ENCODE measurements around the gene GREM2. TPM values are rescaled to one million over a fixed set of nuclear protein-coding genes. Genes with fewer than 3 reads are reported as not detected.
A peak's percentile ranks its signal among the peaks of the same experiment; 100 is the strongest.

Gene GREM2
- polyA plus RNA-seq, 4 donors: 0.64 to 4.5 (median 1.4) TPM

DNA sequence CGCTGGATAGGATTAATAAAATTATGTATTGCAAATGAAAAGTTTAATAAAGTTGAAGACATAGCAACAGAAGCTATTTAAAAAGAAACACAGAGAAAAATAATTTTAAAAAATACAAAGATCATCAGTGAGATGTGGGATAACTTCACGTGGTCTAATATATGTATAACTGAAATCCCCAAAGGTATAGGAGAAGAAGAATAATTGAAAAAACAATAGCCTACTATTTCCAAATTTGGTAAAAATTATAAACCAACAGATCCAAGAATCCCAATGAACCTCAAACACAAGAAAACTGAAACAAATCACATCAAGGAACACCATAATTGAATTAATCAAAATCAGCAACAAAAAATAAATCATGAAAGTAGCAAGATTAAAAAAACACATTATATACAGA, 44.9 kb downstream of the GREM2 start:
- DNase-seq (ENCODE audit: low read depth in 4 of 4, low spot score in 3 of 4): no peak

DNA sequence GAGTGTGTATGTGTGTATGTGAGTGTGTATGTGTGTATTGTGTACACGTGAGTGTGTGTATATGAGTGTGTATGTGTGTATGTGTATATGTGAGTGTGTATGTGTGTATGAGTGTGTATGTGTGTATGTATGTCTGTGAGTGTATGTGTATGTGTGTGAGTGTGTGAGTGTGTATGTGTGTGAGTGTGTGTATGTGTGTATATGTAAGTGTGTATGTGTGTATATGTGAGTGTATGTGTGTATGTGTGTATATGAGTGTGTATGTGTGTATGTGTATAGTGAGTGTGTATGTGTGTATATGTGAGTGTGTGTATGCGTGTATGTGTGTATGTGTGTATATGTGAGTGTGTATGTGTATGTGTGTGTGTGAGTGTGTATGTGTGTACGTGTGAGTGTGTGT, 49.2 kb downstream of the GREM2 start:
- no peak for DNase-seq (ENCODE audit: low read depth in 4 of 4, low spot score in 3 of 4)

DNA sequence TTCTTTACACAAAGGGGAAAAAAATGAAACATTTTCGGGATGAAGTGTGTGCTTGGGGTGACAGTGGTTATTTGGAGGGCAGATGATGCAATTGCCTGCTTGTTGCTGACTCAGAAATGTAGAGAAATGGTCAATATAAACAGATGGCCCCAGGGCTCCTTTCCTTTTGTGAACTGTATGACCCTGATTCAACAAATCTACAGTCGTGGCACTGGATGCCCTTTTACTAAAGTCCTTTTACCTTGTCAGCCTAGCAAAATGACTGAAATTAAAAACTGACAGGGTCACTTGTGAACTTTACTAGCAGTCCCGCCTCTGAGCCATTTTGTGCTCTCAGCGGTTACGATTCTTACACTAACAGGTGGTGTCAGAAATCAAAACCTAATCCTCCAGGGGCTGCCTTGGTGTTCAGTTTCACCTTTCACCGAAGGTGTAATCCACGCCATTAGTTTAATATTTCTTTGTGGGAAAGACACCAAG, 49.8 kb downstream of the GREM2 start:
- DNase-seq (ENCODE audit: low read depth in 4 of 4, low spot score in 3 of 4): no peak

DNA sequence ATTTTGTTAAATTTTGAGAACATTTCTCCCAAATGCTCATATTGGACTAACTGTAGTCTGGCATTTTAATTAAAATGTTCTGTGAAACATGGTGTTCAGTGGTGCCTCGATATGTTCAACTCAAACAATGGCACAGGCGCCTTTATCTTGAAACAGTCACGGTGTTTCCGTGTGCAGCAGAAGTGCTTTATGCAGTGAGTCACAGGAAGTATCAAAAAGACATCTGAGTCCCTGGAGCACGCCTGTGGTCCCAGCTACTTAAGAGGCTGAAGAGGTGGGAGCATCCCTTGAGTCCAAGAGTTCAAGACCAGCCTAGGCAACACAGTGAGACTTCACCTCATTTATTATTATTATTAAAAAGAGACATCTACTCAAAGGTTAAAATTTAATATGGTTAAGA, 52.2 kb downstream of the GREM2 start:
- DNase-seq (ENCODE audit: low read depth in 4 of 4, low spot score in 3 of 4): no peak

DNA sequence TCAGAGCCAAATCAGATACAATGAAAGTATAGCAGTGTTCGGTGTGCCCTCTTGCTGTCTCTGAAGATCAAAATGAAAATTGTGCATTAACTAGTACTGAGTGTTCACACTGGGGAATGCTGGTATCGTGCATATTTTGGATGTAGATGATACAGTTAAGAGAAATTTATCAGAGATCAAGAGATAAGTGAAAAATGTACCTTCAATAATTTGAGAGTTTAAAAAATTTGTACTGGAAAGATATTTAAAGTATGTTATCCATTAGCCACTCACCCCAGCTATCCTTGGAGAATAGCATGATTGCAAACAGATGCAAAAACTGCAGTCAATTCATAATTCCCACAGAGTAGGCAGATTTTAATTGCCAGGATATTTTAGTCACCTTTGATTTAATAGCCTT, 56.4 kb downstream of the GREM2 start:
- no peak for DNase-seq (ENCODE audit: low read depth in 4 of 4, low spot score in 3 of 4)

DNA sequence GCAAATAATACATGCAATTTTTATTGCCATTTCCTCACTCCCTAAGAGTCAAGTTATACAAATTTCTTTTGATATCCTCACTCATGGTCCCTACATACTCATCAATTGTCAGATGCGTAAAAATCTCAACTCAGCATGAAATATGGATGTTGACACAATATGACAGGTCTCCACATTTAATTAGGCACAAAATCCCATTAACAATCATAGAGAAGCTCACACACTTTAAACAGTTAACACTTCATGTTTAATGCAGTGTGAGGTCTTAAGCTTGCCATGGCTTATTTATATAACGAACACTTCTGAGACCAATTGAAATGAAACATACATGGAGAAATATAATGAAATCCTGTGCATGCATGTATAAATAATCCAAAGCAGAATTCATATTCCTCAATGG, 58.6 kb downstream of the GREM2 start:
- no peak for DNase-seq (ENCODE audit: low read depth in 4 of 4, low spot score in 3 of 4)

DNA sequence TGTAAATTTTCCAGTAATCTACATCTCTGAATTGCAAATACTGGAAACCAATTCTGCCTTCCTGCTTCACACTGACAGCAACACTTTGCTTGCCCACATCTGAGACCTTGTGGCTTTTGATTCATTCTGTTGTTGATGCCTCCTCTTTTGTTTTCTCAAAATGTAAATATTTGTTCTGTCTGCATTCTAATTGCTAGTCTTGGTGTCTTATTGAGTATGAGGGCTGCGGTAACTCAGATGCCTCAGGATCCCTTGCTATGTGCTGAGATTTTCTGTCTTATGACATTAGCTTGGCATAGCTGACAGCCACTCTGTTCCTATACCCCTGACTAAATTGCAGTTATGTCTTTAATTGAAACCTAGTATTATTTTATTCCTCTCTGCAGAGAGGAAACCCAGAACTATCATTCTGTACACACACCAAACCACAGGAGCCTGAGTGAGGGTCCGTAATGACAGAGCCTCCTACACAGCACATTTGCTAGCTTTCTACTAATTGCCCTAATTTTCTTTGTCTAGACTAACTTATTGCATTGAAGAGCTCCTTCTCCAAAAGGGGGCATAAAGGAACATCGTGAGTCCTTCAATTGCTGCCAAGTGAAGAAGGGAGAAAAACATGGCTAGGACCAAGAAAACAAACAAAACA, 72.1 kb downstream of the GREM2 start:
- DNase-seq (ENCODE audit: low read depth in 4 of 4, low spot score in 3 of 4): no peak

DNA sequence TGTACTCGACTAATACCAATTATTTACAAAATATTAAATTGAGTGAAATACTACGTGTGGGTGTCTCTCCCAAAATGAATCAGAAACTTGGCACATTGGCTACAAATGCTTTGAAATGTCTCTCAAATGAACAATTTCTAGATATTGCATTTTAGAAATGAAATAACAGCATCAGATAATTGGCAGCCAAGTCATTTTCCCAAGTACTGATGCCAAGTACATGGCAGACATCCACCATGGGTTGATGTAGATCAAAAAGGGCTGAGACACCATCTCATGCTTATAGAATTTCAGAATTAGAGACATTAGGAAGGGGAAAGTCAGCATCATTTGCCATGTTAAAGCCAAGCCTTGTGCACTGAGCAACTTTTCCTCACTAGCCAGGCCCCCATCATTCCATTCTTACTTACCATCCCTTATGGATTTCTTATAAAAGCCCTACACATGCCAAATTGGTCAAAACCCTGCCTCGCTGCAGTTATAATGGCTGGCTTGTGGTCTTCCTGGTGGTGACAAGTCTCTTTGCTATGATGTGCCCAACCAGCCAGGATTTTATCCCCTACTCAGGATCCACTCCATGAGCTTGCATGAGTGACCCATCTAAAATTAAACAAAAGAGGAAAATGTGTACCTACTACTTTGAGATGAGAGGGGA, 73.1 kb downstream of the GREM2 start:
- DNase-seq (ENCODE audit: low read depth in 4 of 4, low spot score in 3 of 4): no peak

DNA sequence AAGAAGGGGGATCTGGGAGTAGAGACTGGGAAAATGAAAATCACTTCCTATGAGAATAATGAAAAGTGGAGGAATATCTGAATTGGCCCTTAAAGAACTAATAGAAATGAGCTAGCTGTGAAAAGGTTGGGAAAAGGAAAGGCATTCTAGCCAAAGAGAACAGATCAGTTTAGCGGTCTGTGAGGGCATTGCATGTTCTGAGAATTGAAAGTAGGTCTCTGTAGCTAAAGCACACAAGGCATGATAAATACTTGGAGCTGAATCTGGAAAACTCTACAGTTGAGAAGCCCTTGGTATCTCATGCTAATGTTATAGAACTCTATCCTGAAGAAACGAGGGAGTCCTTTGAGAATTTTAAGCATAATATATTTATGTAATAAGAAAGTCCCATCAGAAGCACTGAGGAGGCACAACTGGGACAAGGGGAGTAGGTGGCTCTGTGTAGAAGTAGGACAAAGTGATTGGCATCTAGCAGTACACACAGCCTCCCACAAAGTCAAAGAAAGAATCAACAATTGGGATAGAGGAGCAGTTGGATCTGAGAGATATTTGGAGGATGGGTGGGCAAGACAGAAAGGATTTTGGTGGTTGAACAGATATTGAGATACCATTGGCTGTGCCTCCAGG, 78.7 kb downstream of the GREM2 start:
- DNase-seq (ENCODE audit: low read depth in 4 of 4, low spot score in 3 of 4): no peak

DNA sequence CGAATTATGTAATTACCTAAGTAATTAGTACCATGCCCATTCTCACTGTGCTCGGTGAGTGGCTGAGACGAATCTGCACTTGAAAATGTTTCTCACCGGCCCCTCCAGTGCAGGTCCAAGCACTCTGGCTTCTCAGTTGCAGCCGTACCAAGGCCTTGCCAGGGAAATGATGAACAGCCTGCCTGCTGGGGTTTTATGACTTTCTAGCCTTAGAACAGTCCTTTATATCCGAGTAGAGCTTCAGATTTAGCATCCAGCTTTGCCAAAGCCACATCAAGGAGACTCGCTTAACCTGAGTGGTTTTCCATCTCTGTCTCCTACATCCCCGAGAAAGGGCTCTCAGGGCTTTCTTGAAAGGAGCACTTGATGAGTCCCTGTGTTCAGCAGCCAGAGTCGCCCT, 83.4 kb downstream of the GREM2 start:
- no peak for DNase-seq (ENCODE audit: low read depth in 4 of 4, low spot score in 3 of 4)

DNA sequence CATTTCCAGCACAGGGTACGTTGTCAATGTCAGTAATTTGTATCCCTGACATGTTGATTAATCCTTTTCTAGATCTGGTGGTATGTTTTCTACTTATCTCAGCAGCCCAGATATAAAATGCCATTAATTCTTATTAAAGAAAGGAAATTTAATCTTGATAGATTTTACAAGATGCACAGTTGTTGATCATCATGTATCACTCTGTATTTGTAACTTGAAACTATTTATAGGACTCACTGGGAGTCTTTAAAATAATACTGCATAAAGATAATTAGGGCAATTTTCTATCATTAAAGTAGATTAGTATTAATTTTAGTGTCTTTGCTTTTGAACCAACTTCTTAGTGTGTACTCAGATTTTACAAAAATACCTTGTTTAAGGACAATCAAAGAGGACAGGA, 84.9 kb downstream of the GREM2 start:
- DNase-seq (ENCODE audit: low read depth in 4 of 4, low spot score in 3 of 4): no peak

DNA sequence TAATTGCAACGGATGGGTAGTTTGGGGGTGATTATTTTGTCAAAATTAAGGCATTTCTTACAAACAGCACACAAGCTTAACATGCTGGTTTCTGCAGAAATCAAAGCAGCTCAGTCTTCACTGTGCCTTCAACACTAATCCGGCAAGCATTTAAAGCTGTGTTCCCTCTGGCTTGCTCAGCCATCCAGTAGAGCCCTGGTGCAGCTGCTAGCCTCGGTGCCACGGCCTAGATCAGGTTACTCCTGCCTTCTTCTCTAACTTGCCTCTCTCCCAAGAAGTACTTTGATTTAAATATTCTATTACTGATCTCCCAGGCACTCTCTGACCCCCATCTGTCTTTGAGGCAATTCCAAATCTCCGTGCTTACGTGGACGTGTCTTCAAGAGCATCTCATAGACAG, 85.6 kb downstream of the GREM2 start:
- peak in 1 of 4 donors; percentile 6 for DNase-seq (ENCODE audit: low read depth in 4 of 4, low spot score in 3 of 4)

DNA sequence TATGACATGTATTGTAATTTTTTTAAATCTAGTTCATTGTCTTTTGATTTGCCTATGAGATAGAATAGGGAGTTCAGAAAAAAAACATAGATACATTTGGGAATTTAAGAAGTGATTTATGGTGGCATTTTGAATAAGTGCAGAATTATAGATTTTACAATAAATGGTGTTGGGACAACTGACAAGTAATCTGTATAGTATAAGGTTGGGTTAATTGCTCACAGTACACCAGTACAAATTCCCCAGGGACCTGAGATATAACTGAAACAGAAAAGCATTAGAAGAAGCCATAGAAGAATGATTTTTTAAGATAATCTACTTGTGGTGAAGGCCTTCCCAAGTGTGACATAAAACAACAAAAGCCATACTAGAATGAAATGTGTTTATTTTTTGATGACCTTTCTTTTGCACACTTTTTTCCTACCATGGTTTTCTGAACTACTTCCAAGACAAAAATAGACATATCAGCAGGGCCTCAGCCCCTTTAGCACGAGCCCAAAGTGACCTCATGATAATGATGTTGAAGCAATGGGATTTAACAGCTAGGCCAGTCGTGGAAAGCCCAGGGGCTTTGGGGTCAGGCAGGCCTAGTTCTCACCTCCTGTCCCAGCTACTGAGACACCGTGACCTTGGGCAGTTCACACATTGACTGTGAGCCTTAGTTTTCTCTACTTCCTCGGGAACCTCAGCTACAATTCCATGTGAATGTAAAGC, 87.4 kb downstream of the GREM2 start:
- no peak for DNase-seq (ENCODE audit: low read depth in 4 of 4, low spot score in 3 of 4)

DNA sequence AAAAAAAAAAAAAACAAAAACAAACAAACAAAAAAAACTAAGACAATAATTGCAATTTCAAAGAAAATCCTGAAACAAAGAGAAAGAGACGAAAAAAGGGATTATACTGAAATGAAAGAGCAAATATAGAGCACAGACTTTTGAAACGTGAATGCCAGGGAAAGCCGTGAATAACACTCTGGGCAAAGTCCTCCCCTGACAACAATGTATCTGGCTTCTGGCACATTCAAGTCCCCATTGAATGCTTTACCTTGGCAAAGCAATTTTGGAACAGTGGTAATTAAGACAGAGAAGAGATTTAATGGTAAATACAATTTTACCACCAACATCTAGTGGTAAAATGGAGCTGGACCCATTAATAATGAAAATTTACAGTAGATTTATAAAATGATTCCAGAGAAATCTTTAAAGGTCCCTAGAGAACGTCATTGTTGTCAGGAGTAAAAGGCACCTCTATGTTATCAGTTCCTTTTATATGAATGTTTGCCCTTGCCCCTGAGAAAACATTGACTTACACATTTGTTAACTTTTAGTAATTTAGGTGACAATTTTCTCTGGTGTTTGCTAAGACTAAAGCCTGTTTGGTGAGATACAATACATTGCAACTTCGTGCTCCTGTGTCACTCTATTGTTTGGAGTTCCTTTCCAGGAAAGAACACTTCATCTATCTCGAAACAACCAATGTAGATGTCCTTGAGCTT, 89.7 kb downstream of the GREM2 start:
- no peak for DNase-seq (ENCODE audit: low read depth in 4 of 4, low spot score in 3 of 4)

DNA sequence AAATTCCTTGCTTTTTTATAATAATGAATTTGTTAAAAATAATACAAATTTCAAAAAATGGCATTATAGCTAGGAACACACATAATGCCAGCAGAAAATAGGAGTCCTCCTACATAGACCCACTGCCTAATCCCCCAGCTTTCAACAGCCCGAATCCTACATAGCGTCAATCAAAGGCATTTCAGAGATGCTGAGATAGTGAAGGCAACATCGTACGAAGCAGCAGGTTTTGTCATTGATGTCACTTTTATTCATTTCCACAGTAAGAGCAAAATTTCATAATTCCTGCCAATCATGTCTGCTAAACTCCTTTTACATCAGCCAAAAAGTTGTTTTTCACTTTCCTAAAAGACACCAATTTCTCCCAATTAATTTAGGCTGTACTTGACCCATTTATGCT, 94.1 kb downstream of the GREM2 start:
- no peak for DNase-seq (ENCODE audit: low read depth in 4 of 4, low spot score in 3 of 4)

DNA sequence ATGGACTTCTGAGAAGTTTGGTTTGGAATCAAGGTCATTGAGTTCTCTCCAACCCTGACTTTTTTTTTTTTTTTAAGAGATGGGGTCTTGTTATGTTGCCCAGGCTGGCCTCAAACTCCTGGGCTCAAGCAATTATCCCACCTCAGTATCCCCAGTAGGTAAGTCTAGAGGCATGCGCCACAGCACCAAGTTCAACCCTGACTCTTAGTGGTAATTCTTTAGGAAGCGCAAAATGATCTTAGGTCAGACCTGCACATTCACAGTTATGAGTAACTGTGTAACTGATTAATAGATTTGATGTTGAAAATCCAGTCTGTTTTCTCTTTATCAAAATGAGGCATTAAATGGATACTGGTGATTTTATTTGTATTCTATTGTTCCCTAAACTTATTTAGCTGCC, 95.9 kb downstream of the GREM2 start:
- no peak for DNase-seq (ENCODE audit: low read depth in 4 of 4, low spot score in 3 of 4)

DNA sequence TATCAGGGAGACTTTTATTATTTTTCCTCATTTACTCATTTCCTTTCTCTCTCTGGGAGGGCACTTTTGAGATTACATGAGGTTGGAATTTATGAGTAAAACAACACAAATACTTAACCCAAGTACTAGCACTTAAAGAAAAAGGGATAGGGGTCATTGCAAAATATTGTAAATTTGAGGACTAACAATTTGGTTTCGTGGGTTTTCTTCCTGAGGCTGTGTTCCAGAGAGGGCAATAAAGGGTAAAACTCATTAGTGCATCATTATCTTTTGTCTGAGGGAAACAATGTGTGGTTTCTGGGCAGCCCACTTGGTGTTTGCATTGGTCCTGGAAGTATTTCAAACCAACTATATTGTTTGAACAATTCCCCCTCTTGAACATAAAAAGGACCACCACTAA, 96.5 kb downstream of the GREM2 start:
- DNase-seq (ENCODE audit: low read depth in 4 of 4, low spot score in 3 of 4): no peak

DNA sequence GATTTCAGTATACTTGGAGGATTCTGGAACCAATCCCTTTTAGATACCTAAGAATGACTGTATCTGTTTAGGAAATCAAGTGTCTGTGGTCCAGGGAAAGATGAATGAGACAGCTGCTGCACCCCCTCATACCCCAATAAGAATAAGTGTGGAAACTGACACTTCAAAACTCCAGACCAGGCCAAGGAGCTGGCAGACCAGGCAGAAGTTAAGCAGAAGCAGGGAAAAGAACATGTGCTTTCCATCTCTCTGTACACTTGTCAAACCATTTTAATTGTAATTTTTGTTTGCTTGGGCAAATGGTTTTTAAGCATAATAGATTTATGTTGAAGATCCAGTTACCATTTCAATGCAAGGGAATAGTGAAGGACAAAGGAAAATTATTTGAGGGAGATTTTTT, 100.2 kb downstream of the GREM2 start:
- no peak for DNase-seq (ENCODE audit: low read depth in 4 of 4, low spot score in 3 of 4)

DNA sequence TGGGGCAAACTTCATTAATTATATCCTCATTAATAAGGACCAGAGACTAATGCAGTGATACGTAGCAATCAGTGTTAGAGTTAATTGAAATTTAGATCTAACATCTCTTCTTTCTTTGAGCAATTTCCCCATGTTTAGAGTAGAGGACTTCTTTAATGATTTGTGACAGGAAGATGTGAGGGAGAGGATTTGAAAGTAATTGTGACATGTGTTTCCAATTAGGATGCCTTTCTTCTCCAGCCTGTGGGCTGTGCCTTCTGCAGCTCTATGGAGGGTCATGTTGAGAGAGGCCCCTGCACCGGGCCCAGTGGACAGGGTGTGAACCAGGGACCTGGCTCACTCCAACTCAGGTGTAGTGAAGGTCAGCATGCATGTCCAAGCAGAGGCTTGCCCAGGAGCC, 103.0 kb downstream of the GREM2 start:
- DNase-seq (ENCODE audit: low read depth in 4 of 4, low spot score in 3 of 4): no peak

DNA sequence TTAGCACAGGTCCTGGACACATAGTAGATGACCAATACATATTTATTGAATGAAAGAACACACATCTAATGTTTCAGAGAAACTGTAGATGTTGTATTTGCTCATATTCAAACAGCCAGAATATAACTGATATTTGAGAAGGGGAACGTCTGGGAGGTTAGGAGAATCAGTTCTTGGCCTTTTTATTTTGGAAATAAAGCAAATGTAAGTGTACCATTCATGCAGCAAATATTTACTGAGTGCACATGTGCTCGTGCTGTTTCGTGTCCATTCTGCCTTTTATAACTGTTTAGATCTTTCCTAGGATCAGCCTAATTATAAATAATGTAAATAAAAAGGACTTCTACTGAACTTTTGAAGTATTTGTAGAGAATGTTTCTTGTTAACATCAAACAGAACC, 103.8 kb downstream of the GREM2 start:
- no peak for DNase-seq (ENCODE audit: low read depth in 4 of 4, low spot score in 3 of 4)

DNA sequence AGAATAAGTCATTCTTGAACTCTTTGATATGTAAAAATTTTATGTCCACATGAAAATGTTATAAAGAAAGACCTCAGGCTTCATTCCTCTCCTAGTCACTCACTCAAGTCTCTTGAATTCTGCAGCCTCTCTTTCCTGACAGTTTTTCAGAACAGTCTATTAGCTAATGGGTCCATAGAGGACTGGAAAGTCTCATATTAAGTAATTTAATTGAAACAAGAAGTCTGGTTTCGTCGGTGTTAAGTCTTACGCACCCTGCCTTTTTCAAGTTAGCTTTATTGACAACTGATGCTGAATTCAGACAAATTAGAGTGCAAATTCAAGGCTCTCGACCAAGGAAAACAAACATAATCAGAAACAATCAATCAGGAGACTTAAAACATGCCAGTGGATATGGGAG, 105.8 kb downstream of the GREM2 start:
- DNase-seq (ENCODE audit: low read depth in 4 of 4, low spot score in 3 of 4): no peak

Data from left renal pelvis (tissue), 4 donors.